Suppressor macrophage treated with lipopolysaccharide for 4 hours (primary cell): ENCODE measurements around the gene PRRC2A.
"Not testable (repeated sequence)": the region's sequence is repeated elsewhere in the genome, so short reads cannot be mapped to it uniquely, and the experiment has no call there.

Experiments
- DNase-seq: peaks from one replicate; pipeline ENCODE4 v3.0.0-alpha.2; 2020

The PRRC2A gene

GRCh38 chr6:31586008-31586407, 34.5 kb upstream of the PRRC2A start, which contains the start of gene LST1:
Gene LST1, plus strand, starts transcription at chr6:31586277. Its CDS starts 1,023 bp downstream, at chr6:31587300.
- DNase-seq: peak; percentile 70

DNA sequence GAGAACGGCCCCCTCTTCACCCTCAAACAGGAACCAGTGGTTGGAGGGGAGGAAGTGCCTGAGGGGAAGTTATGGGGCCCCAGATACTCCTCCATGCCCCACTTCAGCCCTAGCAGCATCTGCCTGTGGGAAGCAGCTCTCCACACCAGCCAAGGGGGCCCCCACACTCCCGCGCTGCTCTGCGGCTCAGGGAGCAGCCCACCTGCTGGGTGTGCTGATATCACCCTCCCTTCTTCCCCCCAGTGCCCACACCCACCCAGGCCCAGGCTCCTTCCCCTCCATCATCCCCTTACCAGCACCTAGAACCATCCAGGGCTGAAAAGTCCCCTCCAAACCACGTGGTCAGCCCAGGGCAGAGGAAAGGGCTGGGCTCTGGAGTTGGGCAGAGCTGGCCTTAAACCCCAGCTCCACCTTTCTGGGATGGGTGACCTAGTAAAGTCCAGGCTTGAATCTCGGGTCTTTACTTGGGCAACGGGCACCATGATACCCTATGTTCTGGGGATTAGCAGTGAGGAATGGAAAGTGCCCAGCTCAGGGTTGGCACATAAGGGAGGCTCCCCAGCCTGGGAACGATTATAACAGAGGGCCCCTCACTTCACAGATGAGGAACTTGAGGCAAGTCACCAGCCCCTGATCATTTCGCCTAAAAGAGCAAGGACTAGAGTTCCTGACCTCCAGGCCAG, 33.8 kb upstream of the PRRC2A start:
- peak; percentile 60 for DNase-seq

DNA sequence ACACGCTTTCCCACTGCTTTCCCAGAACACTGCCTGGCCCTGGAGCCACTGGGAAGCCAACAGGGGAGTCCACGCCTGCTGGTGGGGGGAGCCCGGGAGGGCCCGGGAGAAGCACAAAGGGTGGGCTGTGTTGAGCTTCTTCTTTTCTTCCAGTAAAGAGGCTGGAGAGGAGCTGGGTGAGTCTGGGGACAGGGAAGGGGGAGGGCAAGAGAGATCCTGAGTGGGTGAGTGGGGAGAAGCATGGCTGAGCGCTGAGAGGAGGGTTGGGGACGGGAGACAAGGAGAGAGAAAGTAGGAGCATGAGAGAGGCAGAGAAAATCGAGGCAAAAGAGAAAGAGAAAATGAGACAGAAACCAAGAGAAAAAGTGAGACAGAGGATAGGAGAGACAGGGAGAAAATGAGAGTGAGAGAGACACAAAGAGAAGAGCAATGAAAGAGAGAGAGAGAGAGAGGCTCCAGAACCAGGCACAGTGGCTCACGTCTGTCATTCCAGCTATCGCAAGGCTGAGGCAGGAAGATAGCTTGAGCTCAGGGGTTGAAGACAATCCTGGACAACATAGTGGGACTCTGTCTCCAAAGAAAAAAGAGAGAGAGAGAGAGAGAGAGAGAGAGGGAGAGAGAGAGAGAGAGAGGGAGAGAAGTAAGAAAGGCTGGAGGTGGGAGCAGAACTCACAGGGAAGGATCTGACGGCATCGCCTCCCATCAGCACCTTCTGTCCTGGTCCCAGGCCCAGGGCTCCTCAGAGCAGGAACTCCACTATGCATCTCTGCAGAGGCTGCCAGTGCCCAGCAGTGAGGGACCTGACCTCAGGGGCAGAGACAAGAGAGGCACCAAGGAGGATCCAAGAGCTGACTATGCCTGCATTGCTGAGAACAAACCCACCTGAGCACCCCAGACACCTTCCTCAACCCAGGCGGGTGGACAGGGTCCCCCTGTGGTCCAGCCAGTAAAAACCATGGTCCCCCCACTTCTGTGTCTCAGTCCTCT, 32.4 kb upstream of the PRRC2A start:
- DNase-seq: peak; percentile 51

- DNase-seq: peak; percentile 67
Observed at GRCh38 chr6:31588871-31589650, 31.5 kb upstream of the PRRC2A start.

DNA sequence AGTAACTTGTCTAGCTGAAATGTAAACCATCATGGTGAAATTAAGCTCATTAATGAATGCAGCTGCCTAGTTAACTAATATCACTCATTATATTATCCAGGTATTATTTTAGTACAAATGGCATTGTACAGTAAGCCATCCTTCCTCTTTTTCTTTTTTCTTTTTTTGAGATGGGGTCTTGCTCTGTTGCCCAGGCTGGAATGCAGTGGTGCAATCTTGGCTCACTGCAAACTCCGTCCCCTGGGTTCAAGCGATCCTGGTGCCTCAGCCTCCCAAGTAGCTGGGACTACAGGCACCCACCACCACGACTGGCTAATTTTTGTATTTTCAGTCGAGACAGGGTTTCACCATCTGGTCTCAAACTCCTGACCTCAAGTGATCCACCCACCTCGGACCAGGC, 29.8 kb upstream of the PRRC2A start:
- DNase-seq: not testable (repeated sequence)

DNA sequence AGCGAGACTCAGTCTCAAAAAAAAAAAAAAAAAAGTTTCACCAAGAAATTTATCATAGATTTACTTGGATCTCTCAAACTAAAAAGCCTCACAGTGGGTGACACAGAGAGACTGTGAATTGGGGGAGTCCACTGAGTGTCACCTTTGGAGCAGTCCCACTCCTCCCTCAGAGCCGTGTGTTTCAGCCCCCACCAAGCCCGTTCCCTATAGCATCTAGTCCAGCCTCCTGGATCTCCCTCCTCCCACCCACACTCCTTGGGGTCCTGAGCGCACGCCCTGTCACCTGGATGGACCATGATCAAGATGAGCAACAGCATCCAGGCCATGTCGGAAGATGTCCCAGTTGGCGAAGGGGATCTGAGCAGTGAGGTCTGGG, 28.1 kb upstream of the PRRC2A start:
- no peak for DNase-seq

DNA sequence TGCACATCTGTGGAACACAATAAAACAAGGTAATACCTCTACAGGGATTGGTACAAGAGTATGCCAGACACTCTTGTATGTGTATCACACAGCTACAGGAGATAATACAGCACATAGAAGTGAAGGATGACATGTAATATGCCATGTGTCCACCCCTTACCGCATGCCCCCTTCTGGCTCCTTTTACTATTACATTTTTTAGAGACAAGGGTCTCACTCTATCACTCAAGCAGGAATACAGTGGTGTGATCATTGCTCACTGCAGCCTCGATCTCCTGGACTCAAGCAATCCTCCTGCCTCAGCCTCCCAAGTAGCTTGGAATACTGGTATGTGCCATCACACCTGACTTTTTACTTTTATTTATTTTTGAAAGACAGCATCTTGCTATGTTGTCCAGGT, 23.5 kb upstream of the PRRC2A start:
- DNase-seq: peak; percentile 67

DNA sequence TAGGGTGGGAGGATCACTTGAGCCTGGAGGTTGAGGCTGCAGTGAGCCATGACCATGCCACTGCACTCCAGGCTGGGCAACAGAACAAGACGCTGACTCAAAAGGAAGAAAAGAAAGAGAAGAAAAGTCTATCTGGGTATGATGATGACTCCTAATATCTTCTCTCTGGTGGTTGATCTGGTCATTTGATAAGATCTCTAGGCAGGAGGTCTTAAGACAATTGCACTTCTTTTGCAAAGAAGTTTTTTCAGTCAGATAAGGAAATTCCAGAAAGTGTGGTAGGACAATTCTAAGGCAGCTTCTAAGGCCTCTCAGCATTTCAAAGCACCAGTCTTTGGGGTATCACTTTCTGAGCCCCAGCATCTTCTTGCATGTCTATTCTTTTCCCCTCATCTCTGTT, 13.2 kb upstream of the PRRC2A start:
- DNase-seq: no peak

GRCh38 chr6:31609519-31610406, 10.8 kb upstream of the PRRC2A start:
- DNase-seq: no peak

- DNase-seq: no peak
Observed at GRCh38 chr6:31610968-31611367, 9.5 kb upstream of the PRRC2A start.

DNA sequence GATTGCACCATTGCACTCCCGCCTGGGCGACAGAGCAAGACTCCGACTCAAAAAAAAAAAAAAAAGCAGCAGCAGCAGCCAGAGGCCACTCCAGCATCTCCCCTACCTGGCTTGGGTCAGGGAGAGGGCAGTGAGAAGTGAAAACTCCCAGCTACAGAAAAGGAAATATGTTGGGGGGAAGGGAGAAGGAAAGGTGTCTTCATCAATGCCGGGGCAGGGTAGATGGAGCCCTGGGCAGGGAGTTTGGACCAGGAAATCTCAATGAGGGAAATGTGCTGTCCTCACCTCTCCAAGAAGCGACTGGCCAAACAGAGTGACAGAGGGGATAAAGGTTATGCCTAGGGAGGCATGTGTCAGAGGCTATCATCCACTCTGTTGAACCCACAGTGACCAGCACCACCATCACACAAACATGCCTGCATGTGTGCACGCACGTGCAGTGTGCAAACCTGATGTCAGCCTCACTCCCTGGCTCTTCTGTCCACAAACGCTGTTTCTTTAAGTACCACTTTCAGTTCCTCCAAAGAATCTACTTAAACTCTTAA, 6.4 kb upstream of the PRRC2A start:
- DNase-seq: peak; percentile 80

- DNase-seq: peak; percentile 76
Observed at GRCh38 chr6:31614684-31615578, 5.6 kb upstream of the PRRC2A start, which contains the start of gene AIF1. Gene AIF1, plus strand, starts transcription at chr6:31615234. Its CDS starts 96 bp downstream, at chr6:31615330.

GRCh38 chr6:31615748-31616147, 4.8 kb upstream of the PRRC2A start:
- DNase-seq: no peak

DNA sequence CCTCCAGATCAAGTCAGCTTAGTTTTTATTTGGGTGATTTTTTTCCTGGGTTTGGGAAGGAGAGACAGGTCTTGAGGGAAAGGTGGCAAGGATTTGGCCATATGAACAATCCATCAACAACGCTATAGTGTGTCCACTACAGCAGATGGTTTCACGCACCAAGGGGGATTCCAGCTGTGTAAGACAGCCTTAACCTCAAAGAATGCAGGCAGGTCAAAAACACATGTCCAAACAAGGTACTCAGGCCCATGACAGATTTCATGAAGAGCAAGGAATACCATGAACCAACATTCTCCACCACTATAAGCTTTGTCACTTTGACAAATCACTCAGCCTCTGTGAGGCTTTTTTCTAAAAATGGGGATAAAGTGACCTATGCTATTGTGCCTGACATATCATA, 3.5 kb upstream of the PRRC2A start:
- DNase-seq: no peak

DNA sequence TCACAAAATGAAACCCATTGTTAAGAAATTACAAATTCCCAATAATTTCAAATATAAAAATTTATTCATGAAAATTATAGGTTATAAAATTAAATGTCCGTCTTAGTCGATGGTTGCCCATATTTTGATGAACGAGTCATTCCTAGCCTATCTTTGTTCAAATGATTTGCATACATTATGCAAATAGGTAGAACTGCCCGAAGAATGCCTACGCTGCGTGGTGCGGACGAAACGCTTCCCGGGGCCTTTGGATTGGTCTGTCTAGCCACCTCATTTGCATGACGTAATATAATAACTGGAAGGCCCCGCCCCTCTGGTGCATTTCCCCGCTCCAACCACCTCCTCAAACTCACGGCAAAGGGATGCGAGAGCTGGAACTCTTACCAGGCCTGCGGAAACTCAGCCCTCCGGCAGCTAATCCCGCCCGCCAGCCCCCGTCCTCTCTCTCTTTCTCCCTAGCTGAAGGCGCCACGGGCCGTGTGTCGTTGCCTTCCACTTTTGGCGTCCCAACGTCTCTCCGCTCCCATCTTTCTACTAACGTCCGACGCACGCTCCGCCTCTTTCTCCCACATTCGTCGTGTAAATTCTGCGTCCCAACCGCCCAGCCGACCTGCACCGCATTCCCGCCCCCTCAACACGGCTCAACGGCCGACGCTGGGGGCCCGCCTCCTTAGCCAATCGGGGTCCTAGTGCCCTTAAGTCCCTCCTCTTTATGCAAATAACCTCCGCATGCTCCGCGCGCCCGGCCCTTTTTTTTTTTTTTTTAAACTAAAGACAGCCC, 520 bp upstream of the PRRC2A start:
- DNase-seq: peak; percentile 99

DNA sequence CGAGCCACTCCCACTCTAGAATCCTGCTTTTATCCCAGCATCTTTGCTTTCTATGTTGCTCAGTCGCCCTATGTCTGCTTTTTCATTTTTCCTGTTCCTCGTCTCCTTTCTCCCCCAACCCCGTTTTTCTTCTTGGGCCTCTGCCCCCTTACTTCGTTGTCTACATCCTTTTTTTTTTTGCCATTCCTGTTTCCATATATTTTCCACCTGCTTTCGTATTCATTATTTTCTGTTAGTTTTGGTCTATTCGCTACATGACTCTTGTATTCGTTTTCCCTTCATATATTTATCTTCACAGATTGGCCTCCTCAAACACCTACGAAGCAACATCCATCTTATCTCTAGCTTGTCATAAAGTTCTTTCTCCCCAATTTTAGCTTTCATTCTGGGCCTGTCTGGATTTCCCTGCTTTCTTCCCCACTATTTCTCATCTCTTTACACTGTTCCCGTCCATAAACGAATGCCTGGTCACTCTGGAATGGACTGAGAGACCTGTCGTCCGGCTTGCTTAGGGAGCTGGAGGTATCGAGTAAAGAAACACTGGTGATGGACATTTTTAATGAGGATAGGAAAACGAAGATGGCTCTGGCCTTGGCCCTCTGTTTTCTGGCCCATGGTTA, 915 bp downstream of the PRRC2A start:
- no peak for DNase-seq

DNA sequence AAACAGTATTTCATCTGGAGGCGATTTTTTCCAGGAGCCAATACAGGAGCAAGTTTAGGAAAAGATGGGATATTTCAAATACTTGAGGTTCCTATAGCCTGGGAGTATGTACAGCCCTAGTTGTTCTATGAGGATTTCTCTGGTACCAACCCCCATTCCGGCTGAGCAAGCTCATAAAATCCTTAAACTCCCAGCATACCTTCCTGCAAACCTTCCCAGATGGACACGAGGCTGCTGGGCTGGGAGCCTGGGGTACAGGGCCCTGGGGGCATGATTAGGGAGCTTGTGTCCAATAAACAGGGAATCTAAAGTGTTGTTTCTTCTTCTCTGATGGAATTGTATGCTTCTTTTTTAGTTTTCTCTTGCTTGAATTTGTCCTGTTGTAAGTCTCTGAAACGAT, 1.5 kb downstream of the PRRC2A start:
- no peak for DNase-seq

- DNase-seq: peak; percentile 41
Observed at GRCh38 chr6:31622684-31623091, 2.2 kb downstream of the PRRC2A start.

GRCh38 chr6:31624070-31624469, 3.6 kb downstream of the PRRC2A start:
- no peak for DNase-seq
